ENCODE results near the gene SGK1.
"Not testable (repeated sequence)": the region's sequence is repeated elsewhere in the genome, so short reads cannot be mapped to it uniquely, and the experiment has no call there.

The SGK1 gene

GRCh38 chr6:134190883-134191282 is 127.0 kb downstream of the SGK1 start:
- DNase-seq (ENCODE audit: low read depth in 2 of 2) = no peak

GRCh38 chr6:134187751-134188150 is 130.2 kb downstream of the SGK1 start:
- DNase-seq (ENCODE audit: low read depth in 2 of 2) = no peak

DNA sequence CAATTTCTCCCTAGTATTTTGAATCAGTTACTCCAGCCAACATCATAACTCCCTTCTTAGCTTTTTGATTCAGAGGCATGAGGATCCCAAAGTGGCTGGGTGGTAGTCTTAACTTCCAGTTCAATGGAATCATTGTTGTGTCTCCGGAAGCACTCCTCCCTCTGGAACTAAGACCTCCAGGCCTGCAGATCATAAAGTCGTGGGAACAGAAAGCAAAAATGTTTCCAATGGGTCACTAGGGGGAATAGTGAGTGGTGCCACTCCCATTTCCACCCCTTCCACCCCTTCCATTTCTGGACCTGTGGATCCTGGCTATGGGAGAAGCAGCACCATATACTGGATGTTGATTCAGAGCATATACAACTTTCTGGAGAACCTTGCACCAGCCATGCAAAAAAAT is 130.8 kb downstream of the SGK1 start:
- no peak for DNase-seq (ENCODE audit: low read depth in 2 of 2)

DNA sequence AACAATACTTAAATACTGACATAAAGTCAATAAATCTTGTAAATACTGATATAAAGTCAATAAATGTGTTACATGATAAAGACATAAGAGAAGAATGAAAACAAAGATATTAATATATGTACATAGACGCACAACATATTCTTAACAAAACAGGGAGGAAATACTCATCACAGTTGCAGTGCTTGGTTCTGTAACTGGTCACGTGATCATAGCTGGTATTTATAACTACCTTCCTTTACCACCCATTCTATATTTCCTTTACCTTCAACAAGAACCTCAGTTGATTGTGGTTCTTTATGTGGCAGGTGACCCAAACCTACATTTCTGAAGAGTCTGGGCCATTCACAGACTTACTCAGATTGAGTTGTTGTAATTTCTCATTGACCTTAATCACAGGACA is 131.6 kb downstream of the SGK1 start:
- DNase-seq (ENCODE audit: low read depth in 2 of 2) = no peak

DNA sequence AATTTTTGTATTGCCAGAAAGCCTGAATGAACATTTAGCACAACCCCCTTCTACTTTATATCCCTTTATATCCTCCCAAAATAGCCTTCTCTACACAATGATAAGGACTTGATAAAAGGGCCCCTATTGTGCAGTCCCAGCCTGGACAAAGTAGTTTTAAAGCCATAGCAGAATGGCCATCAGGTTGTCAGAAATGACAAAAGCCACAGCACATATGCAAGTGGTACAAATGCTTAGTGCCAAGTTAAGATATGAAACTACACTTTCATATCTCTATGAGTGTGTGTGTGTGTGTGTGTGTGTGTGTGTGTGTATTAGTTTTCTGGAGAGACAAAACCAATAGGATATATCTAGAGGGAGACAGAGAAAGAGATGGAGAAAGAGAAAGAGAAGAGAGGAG is 132.6 kb downstream of the SGK1 start:
- DNase-seq (ENCODE audit: low read depth in 2 of 2) = no peak

DNA sequence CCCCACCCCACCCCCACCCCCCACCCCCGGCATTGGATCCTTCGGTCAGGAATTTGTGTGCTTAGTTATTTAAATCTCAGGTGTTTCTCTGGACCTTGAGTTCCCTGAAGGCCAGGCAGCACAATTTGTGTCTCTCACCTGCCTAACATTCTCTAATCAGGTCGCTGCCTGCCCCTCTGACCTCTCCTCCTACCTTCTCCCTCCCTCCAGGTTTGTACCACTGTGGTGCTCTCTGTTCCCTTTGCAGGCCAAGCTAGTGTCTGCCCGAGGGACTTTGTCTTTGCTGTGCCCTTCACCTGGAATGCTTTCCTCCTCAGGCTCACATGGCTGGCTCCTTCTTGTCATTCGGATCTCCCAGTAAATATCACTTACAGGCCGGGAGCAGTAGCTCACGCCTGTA is 134.1 kb downstream of the SGK1 start:
- DNase-seq (ENCODE audit: low read depth in 2 of 2) = no peak

- no peak for DNase-seq (ENCODE audit: low read depth in 2 of 2)
Observed at GRCh38 chr6:134182528-134182927, 135.4 kb downstream of the SGK1 start.

GRCh38 chr6:134181726-134182125 is 136.2 kb downstream of the SGK1 start:
- not testable (repeated sequence) for DNase-seq (ENCODE audit: low read depth in 2 of 2)

DNA sequence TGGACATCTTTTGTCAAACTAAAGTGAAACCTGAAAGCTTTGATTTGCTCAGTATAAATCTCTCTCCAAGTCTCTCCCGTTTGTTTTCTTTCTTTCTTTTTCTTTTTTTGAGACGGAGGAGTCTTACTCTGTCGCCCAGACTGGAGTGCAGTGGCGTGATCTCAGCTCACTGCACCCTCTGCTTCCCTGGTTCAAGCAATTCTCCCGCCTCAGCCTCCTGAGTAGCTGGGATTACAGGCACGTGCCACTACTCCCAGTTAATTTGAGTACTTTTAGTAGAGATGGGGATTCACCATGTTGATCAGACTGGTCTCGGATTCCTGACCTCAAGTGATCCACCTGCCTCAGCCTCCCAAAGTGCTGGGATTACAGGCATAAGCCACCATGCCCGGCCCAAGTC is 136.7 kb downstream of the SGK1 start:
- not testable (repeated sequence) for DNase-seq (ENCODE audit: low read depth in 2 of 2)

GRCh38 chr6:134180540-134180939 is 137.4 kb downstream of the SGK1 start:
- not testable (repeated sequence) for DNase-seq (ENCODE audit: low read depth in 2 of 2)

- peak; percentile 60 to 63 for DNase-seq (ENCODE audit: low read depth in 2 of 2)
Observed at GRCh38 chr6:134178161-134179044, 139.5 kb downstream of the SGK1 start.

GRCh38 chr6:134177753-134178160 is 140.2 kb downstream of the SGK1 start:
- DNase-seq (ENCODE audit: low read depth in 2 of 2) = no peak

GRCh38 chr6:134177236-134177635 is 140.7 kb downstream of the SGK1 start:
- no peak for DNase-seq (ENCODE audit: low read depth in 2 of 2)

GRCh38 chr6:134176264-134176975 is 141.5 kb downstream of the SGK1 start:
- DNase-seq (ENCODE audit: low read depth in 2 of 2) = no peak

GRCh38 chr6:134175532-134176263 is 142.2 kb downstream of the SGK1 start:
- peak; percentile 24 to 38 for DNase-seq (ENCODE audit: low read depth in 2 of 2)

GRCh38 chr6:134174672-134175531 is 143.0 kb downstream of the SGK1 start:
- peak; percentile 90 to 94 for DNase-seq (ENCODE audit: low read depth in 2 of 2)

- DNase-seq (ENCODE audit: low read depth in 2 of 2) = peak; percentile 80 to 90
Observed at GRCh38 chr6:134173936-134174671, 143.8 kb downstream of the SGK1 start.

DNA sequence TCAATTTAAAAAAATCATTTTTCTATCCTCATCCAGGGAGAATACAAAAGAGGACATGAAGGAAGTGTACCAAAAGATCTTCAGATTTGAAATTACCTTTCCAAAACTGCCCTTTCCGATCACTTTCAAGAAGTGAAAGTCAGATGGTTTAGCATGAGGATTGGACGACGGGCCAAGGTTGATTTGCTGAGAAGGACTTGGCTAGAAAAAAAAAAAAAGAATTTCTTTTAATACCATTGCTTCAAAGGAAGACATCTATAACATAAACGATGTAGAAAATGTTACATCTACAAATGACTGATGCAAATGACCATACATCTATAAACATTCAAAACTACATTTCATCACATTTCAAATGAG is 144.6 kb downstream of the SGK1 start:
- no peak for DNase-seq (ENCODE audit: low read depth in 2 of 2)

DNA sequence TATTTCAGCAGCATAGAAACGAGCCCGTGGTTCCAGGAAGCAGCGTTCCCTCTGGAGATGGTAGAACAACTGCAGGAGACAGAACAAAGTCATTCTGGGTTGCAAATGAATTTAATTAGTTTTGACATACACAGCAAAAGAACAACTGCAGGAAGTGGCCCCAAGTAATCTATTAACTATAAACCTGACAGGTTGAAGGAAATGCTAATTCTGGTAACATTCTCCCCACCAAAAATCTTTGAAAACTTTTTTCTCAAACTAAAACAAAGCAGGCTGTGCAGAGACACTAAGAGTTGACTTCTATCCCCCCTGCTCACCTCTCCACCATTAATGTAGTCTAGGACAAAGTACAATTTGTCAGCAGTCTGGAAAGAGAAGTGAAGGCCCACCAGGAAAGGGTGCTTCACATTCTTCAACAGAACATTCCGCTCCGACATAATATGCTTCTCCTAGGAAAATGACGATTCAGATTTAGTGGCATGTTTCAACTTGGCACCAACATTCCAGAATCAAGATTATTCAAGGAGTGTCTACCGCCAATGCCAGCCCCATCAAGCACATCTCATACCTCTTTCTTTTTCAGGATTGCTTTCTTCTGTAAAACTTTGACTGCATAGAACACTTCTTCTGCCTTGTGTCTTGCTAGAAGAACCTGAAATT is 145.1 kb downstream of the SGK1 start:
- DNase-seq (ENCODE audit: low read depth in 2 of 2) = no peak

- DNase-seq (ENCODE audit: low read depth in 2 of 2) = no peak
Observed at GRCh38 chr6:134172020-134172705, 145.7 kb downstream of the SGK1 start.

Measured in stimulated activated CD4-positive, alpha-beta T cell treated with anti-CD3 and anti-CD28 coated beads, Interleukin-4, amount 100 ng/mL, for 48 hours (primary cell).